HEK293 (cell line): Measurements from ENCODE around the gene PIK3C2A.

ENCODE experiments used
- CTCF ChIP-seq: fragments of 450-650 bp; formaldehyde crosslinking; IDR thresholded peaks from 2 replicates; pipeline ENCODE4 v1.5.1; 2016; ENCODE audit warnings: missing biosample characterization, missing genetic modification characterization
- ZBTB7A ChIP-seq: fragments of 450-650 bp; formaldehyde crosslinking; IDR thresholded peaks from 2 replicates; pipeline ENCODE4 v1.5.1; 2016; ENCODE audit warnings: low read depth, missing biosample characterization, missing genetic modification characterization
- ZNF391 ChIP-seq: fragments of 450-650 bp; formaldehyde crosslinking; IDR thresholded peaks from 2 replicates; pipeline ENCODE4 v1.5.1; 2016; ENCODE audit warnings: low read depth, missing biosample characterization, missing genetic modification characterization, borderline replicate concordance
- ZNF394 ChIP-seq: fragments of 450-650 bp; formaldehyde crosslinking; IDR thresholded peaks from 2 replicates; pipeline ENCODE4 v1.5.1; 2016; ENCODE audit warnings: missing biosample characterization, missing genetic modification characterization, mild to moderate bottlenecking, moderate library complexity, borderline replicate concordance
- ZNF416 ChIP-seq: fragments of 450-650 bp; formaldehyde crosslinking; IDR thresholded peaks from 2 replicates; pipeline ENCODE4 v1.5.1; 2016; ENCODE audit warnings: missing biosample characterization, missing genetic modification characterization
- ZNF530 ChIP-seq: fragments of 450-650 bp; formaldehyde crosslinking; IDR thresholded peaks from 2 replicates; pipeline ENCODE4 v1.5.1; 2016; ENCODE audit warnings: low read depth, missing biosample characterization, missing genetic modification characterization
- TF ChIP-seq, protein P1 (sequence below): fragments of 450-650 bp; formaldehyde crosslinking; IDR thresholded peaks from 2 replicates; pipeline ENCODE4 v1.5.1; 2016; ENCODE audit warnings: missing biosample characterization, missing genetic modification characterization, low read depth

DNA sequence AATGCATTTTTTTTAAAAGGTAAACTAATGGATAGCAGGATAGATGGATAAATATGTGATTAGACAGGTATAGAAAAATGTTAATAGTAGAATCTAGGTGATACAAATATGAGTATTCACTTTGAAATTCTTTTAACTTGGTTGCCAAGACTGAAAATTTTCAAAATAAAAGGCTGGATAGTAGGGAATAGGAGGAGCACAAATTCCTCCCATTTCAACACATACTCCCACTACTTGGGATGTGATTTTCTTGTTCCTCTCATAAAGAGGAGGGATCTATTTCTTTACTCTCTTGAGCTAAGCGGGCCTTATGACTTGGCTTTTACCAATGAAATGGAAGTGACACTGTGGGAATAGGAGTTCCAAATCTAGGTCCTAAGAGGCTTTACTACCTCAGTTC is 35.9 kb downstream of the PIK3C2A start:
- TF ChIP-seq, protein P1, sequence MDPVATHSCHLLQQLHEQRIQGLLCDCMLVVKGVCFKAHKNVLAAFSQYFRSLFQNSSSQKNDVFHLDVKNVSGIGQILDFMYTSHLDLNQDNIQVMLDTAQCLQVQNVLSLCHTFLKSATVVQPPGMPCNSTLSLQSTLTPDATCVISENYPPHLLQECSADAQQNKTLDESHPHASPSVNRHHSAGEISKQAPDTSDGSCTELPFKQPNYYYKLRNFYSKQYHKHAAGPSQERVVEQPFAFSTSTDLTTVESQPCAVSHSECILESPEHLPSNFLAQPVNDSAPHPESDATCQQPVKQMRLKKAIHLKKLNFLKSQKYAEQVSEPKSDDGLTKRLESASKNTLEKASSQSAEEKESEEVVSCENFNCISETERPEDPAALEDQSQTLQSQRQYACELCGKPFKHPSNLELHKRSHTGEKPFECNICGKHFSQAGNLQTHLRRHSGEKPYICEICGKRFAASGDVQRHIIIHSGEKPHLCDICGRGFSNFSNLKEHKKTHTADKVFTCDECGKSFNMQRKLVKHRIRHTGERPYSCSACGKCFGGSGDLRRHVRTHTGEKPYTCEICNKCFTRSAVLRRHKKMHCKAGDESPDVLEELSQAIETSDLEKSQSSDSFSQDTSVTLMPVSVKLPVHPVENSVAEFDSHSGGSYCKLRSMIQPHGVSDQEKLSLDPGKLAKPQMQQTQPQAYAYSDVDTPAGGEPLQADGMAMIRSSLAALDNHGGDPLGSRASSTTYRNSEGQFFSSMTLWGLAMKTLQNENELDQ (tag by site-specific recombination), result no peak
- TF ChIP-seq ZBTB7A (tag by site-specific recombination), result no peak
- TF ChIP-seq CTCF (tag by site-specific recombination), result no peak
- TF ChIP-seq ZNF391 (tag by site-specific recombination), result no peak
- no peak for TF ChIP-seq ZNF394 (tag by site-specific recombination)
- no peak for TF ChIP-seq ZNF530
- TF ChIP-seq ZNF416 (tag by site-specific recombination), result no peak
